Stimulated activated CD8-positive, alpha-beta memory T cell treated with anti-CD3 and anti-CD28 coated beads, Interleukin-15, amount 100 ng/mL, for 4 hours (primary cell): ENCODE data around the gene C1QC.

Experiments used
- DNase-seq, 2 donors: peaks; one replicate each; pipeline ENCODE4 v3.0.0-alpha.2; 2020; ENCODE audit warnings: low read depth in 2 of 2

Gene C1QC

DNA sequence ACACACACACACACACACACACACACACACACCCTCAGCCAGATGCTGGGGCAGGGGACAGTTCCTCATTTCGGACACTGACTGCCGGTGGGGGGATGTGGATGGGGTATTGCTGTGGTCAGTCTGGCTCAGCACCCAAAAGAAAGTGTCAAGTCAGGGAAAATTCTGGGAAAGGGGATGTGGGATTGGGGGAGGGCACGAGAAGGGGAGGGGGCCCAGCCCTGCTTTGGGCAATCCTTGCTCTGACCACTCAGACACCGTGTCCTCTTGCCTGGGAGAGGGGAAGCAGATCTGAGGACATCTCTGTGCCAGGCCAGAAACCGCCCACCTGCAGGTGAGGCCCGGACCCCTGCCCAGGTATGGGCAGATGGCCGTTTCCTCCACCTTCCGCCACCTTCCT is at the start of gene C1QC:
TSS of gene C1QC (plus strand) at position 253 of the 400 bp plus-strand sequence. CDS start 391 bp downstream, outside the sequence.
- no peak for DNase-seq

DNA sequence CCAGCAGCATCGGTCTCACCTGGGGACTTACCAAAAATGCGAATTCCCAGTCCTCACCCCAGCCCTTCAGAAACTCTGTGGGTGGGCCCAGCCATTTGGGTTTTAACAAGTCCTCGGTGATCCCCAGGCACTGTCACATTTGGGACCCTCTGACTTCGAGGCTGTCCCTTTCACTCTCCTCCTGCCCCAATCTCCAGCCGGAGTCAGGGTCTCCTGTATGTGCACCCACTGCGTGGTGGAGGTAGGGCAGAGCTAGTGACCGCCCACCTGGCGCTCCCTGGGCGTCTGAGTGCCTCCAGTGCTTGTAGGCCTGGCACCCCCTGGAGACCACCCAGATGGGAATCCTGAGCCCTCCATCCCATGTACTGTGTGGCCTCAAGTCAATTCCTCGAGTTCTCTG is 49.0 kb upstream of the C1QC start:
- no peak for DNase-seq

DNA sequence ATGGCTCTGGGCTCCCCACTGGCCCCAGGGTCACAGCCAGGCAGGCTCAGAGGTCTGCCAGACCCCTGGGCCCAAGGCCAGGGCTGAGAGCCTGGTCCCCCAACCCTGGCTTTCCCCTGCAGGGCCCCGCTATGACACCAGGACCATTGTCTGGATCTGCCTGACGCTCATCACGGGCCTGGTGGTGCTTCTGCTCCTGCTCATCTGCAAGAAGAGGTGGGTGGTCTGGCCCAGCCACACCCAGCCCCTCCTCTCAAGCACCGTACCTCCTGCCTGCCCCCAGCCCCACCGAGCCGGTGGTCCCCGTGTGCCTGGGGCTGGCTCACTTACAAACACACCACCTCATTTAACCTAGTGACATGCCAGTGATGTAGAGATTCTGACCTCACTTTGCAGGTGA is 48.3 kb upstream of the C1QC start:
- DNase-seq: no peak

DNA sequence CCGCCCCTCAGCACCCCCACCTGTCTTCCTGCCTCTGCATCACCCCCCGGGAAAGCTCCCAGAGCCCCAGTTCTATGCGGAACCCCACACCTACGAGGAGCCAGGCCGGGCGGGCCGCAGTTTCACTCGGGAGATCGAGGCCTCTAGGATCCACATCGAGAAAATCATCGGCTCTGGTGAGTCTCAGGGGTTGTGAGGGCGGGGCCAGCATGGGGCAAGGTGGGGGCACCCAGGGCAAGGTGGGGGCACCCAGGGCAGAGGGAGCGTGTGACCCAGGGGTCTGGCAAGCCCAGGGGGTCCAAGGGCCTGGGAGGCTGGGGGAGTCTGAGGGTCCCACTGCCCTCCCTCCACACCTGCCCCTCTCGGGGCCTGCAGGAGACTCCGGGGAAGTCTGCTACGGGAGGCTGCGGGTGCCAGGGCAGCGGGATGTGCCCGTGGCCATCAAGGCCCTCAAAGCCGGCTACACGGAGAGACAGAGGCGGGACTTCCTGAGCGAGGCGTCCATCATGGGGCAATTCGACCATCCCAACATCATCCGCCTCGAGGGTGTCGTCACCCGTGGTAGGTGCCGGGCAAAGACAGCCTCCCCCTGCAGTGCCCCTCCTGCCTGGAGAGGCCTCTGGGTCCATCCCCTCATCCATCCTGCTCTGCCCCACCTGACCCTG is 46.0 kb upstream of the C1QC start:
- DNase-seq: no peak

DNA sequence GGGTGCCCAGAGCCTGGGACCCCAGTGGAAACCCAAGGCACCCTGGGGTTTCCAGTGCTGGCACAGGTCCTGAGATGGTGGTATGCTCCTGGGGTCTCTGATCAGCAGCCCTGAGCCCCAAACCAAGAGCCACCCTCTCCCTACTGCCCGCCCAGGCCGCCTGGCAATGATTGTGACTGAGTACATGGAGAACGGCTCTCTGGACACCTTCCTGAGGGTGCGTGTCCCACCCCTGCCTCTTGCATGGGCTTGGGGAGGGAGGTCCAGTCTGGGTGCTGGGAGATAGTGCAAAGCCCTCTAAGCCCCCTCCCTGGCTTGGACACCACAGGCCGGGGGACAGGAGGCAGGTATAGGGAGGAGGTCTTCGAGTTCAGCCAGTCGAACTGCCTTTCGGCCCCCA is 45.4 kb upstream of the C1QC start:
- DNase-seq: no peak

DNA sequence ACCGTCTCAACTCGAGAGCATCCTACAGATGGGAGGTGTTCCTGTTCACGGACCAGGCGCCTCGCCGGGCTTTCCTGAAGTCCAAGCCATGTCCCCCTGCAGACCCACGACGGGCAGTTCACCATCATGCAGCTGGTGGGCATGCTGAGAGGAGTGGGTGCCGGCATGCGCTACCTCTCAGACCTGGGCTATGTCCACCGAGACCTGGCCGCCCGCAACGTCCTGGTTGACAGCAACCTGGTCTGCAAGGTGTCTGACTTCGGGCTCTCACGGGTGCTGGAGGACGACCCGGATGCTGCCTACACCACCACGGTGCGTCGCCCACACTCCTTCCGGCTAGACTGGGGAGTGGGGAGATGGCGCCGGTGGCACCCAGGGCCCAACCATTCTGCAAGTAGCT is 44.7 kb upstream of the C1QC start:
- DNase-seq: no peak

DNA sequence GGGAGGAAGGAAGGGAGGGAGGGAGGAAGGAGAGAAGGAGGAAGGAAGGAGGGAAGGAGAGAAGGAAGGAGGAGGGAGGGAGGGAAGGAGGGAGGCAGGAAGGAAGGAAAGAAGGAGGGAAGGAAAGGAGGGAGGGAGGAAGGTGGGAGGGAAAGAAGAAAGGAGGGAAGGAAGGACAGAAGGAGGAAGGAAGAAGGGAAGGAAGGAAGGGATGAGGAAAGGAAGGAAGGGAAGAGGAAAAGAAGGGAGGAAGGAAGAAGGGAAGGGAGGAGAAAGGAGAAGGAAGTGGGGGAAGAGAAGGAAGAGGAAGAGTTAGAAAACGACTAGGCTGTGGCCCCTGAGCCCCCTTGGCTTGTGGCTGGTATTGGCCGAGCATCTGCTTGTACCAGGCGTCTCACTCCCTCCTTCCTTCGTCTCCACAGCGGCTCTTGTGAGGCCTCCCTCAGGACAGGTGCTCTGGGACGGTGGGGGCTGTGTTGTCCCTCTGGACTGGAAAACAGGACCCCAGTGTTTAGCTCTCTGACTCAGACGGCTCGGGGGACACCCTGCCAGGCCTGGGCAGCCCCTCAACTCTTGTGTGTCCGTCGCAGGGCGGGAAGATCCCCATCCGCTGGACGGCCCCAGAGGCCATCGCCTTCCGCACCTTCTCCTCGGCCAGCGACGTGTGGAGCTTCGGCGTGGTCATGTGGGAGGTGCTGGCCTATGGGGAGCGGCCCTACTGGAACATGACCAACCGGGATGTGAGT is 43.2 kb upstream of the C1QC start:
- no peak for DNase-seq

DNA sequence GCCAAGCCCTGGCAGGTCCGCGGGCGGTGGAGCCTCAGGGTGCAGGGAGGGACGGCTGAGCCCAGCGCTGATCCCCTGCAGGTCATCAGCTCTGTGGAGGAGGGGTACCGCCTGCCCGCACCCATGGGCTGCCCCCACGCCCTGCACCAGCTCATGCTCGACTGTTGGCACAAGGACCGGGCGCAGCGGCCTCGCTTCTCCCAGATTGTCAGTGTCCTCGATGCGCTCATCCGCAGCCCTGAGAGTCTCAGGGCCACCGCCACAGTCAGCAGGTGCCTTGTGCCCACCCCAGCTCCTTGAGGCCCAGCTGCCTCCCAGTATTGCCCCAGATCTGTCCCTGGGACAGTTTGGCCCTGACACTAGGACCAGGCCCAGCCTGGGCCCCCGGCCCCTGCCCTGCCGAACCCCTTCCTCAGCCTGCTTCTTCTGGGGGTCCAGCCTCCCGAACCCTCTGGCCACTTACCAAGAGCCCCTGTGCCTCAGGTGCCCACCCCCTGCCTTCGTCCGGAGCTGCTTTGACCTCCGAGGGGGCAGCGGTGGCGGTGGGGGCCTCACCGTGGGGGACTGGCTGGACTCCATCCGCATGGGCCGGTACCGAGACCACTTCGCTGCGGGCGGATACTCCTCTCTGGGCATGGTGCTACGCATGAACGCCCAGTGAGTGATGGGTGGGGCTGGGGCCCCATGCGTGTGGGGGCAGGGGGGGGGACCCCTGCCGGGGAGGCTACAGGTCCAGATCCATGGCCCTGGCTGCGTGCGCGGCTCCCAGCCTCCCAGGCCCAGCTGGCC is 42.4 kb upstream of the C1QC start:
- DNase-seq: no peak

DNA sequence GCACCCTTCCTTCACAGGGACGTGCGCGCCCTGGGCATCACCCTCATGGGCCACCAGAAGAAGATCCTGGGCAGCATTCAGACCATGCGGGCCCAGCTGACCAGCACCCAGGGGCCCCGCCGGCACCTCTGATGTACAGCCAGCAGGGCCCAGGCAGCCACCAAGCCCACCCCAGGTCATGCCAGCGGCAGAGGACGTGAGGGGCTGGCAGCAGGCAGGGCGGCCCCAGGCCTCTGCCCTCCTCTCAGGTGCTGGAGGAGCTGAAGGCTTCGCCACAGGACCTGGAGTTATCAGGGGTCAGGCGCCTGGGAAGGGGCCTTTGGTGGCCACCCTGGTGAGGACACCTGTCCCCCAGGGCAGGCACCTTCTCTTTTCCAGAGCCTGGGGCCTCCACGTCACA is 41.8 kb upstream of the C1QC start:
- DNase-seq: no peak

DNA sequence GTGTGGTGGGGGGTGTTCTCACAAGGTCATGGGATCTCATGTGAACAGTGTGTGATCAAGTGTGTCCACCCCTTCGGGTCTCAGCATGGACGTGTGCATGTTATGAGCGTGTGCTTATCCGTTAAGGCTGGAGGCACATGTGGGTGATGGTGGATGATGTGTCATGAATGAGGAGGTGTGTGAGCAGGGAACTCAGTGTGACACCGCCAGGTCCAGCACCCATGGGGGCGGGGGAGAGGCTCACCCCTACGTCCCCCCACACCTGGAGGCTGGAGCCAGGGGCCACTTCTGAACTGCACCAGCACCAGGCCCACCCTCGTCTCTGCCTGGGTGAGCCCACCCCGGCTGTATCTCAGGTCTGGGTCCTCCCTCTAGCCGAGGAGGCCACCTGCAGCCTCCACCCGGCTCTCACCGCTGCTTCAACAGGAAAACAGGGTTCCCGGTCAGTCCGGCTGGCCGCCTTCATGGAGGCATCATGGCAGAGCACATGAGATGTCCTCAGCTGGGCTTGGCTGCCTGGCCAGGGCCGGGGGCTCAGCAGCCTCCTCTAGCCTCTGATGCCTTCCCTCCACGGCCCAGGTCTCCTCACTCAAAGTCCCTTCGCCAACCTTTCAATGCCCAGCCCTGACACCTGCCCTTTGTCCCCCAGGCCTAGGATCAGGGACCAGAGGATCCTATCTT is 41.2 kb upstream of the C1QC start:
- DNase-seq: no peak

DNA sequence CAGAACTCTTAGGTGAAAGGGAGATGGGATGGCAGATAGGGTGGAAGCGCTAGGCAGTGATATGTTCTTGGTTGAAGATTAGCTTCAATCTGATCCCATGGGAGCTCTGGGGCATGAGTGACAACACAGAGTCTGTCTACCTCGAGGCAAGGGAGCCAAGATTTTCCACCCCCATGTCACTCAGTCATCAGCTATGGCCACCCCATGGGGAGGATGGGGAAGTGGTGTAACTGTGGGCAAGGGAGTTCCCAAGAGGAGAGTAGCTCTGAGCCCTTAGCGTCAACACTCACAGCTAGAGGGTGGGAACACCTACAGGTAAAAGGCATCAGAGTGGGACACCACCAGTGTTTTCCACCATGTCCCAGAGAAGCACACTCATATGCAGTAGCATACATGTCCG is 37.3 kb upstream of the C1QC start:
- no peak for DNase-seq

DNA sequence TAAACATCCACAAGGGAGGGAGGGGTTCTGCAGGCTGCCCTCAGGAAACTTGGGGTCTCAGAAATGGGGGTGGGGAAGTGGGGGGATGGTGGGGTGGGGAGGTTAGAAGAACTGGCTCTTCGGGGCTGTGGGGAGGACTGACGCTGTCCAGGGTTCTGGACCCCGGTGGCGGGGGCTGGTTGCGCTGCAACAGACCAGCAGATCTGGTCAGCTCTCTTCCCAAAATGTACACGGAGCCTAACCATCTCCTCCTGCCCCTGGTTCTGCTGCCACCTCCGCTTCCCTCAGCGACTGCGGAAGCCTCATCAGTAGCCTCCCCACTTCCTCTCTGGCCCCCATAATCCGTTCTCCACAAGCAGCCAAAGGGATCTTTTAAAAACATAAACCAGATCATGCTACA is 36.3 kb upstream of the C1QC start:
- no peak for DNase-seq

DNA sequence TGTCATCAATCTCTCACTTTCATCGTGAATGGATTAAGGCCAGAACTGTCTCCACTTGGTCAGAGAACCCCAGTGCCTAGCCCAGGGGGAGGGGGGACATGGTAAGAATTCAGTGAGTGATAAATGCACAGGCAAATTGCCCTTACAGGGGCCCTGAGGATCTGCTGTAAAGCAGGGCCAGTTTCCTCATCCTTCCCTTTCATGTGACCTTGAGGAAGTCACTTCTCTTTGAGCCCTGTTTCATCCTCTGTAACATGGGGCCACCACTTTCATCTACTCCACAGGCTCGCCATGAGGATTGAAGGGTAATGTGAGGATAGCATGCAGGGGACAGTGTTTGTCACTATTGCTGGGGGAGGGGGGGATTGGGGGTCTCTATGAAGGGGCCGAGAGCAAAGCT is 35.1 kb upstream of the C1QC start:
- no peak for DNase-seq

DNA sequence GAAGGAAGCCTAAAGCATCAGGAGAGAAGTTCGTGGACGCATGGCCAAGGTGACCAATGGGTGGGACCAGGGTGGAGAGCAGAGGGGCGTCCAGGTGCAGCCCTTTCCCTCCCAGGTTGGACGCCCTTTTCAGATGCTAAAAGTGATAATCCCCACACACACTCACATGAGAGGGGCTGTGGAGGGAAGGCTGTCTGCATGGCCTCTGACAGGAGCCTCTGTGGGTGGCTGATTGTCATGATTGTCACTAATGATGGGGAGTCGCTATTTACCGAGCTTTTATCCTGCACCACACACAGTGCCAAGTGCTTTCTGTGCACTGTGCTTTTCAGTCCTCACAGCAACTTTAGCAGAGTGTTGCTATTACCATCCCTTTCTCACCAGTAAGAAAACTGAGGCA is 34.1 kb upstream of the C1QC start:
- no peak for DNase-seq

DNA sequence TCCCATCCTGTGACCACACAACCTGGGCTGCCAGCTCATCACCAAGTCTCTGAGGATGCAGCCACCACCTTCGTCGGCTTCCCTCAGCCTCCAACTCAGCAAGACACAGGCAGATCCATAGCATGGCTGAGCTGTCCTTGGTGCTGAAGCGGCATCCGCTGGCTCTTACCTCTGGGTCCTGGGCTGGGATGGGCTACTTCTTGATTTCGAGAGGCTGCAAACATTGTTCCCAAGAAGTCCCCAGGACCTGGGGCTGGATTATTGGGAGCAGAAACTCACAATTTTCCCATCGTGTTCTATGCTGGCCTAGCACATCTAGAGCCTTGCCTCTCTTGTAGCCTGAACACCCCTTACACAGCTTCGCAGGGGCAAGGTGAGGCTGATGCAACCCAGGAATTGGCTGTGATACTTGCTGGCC is 31.9 kb upstream of the C1QC start:
- DNase-seq: no peak

DNA sequence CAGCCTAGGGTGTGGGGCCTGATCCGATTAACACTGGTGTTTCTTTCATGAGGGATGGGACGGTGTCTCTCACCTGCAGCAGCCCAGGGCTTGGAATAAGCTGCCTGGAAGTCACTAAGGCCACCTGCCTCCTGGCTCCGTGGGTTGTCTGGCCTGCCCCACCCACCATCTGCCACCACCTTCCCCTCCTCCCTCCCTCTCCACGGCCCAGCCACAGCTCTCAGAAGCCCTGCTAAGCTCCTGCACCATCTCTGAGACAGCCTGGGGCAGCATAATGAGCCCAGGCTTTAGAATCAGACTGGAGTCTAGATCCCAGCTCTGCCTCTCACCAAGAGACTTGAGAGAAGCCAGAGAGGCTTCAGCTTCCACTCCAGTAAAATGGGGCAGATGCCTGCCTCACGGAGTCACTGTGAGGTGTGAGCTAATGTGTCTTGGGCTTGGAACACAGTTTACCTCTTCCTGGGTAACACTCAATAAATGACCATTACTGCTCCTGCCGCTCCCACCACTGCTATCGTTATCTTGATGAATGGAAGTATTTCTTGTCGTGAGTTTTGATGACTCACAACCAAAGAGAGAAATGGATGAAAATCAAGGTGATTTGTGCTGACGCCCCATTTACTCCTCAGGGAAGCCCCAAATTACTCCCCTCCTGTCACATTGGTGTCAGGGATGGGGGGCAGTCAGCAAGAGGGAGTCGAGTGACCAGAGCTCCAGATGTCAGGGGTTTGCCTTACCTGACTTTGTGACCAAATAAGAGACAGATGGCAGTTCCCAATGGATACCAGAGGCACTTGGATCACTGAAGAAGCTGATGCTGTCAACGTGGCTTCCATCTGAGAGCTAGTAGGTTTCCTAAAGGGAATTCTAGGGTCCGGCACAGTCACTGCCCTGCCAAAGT is 30.5 kb upstream of the C1QC start:
- no peak for DNase-seq

DNA sequence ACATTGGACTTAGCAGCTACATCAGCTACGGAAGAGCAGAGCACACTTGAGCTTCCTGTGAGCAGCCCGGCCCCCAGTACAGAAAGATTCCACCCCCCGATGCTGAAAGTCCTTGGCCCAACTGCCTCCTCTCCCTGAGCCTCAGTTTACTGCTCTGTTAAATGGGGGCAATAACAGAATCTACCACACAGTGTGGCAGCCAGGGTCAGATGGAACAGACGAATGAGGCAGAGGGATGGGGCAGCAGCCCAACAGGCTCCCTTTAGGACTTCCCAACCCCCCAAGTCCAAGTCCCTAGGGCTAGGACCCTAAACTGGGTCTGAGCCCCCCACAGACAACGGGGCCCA is 29.9 kb upstream of the C1QC start:
- no peak for DNase-seq

DNA sequence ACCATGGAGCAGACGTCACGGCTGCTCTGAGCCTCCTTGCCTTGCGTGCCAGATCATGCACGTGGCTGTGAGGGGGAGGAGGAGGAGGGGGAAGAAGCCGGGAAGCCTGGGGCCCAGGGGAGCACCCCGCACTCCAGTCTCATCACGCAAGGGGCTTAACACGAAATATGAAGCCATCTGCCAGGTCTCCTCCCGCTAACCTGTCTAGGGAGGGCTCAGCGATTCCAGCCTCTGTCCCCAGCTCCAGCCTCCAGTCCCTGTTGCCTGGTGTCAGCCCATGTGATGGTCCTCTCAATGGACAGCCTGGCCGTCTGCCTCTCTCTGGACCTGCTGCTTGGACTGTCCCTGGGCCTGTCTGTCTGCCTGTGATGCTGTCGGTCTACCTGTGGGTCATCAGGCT is 29.5 kb upstream of the C1QC start:
- no peak for DNase-seq

DNA sequence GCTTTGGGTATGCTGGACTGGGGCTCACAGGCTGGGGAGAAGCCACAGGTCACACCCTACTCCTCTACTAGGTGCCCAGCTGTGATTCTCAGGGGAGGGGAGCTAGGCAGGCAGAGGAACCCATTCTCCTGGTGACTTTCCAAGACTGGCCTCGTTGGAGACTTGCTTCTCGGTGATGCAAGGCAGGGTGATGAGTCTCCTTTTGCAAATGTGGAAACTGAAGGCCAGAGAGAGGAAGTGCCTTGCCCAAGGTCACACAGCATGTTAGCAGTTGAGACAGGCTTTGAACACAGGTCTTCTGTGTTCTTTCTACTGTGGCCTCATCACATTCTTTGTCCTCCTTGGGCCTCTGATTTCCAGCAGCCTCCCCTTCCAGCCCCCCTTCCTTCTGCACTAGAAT is 27.5 kb upstream of the C1QC start:
- DNase-seq: no peak

DNA sequence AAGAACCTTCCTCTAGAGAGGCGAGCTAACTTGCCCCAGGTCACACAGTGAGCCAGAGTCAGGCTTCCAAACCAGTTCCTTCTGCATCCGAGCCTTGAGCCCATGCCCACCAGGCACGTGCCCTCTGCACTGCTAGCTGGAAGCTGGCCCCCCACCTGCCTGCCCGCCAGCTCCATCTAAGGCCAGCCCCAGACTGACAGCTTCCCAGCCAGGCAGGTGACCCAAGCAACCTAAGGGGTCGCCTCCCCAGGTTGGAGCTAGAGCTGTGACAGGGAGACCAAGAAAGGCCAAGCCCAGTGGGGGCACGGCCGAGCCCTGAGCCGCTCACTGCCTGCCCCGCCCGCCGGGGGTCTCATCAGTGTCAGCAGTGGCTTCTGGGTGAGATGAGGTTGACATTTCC is 26.9 kb upstream of the C1QC start:
- no peak for DNase-seq

DNA sequence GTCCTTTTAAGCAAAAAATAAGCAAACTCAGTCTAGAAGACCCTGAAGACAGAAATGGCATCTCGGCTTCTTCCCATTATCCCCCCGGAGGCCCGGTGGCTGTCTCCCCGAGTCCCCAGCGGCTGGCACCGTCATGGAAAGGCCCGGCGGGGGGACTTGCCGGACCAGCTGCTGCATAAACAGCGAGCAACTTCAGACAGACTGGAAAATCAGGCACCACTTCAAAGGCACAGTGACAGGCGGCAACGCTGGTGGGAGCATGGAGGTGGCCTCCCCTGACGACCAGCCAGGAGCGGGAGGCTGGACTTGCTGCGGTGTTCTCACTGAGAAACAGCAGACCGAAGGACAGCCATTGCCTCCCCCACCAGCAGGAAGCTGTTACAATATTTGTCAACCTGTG is 25.4 kb upstream of the C1QC start:
- no peak for DNase-seq
